BLaER1 (cell line): ENCODE data around the gene GRPEL1.
"Not testable (repeated sequence)": the region's sequence is repeated elsewhere in the genome, so short reads cannot be mapped to it uniquely, and the experiment has no call there.

Experiments used
- H3K27ac ChIP-seq: shearing (Covaris generic); formaldehyde crosslinking; 2 replicates; pipeline ENCODE4 v1.8.1; 2022
- H3K27me3 ChIP-seq: shearing (Covaris generic); formaldehyde crosslinking; 2 replicates; pipeline ENCODE4 v1.8.1; 2022
- H3K36me3 ChIP-seq: shearing (Covaris generic); formaldehyde crosslinking; 2 replicates; pipeline ENCODE4 v1.8.1; 2022
- H3K4me1 ChIP-seq: shearing (Covaris generic); formaldehyde crosslinking; 2 replicates; pipeline ENCODE4 v1.8.1; 2022
- H3K4me2 ChIP-seq: shearing (Covaris generic); formaldehyde crosslinking; 2 replicates; pipeline ENCODE4 v1.8.1; 2022
- H3K4me3 ChIP-seq: shearing (Covaris generic); formaldehyde crosslinking; 2 replicates; pipeline ENCODE4 v1.8.1; 2022
- H3K9ac ChIP-seq: shearing (Covaris generic); formaldehyde crosslinking; 2 replicates; pipeline ENCODE4 v1.8.1; 2022
- H3K9me3 ChIP-seq: shearing (Covaris generic); formaldehyde crosslinking; 2 replicates; pipeline ENCODE4 v1.8.1; 2022
- H4K20me1 ChIP-seq: shearing (Covaris generic); formaldehyde crosslinking; 2 replicates; pipeline ENCODE4 v1.8.1; 2022
- Cebpa-rat ChIP-seq: shearing (Covaris generic); IDR thresholded peaks from 2 replicates; pipeline ENCODE4 v1.8.1; 2022

Gene GRPEL1

DNA sequence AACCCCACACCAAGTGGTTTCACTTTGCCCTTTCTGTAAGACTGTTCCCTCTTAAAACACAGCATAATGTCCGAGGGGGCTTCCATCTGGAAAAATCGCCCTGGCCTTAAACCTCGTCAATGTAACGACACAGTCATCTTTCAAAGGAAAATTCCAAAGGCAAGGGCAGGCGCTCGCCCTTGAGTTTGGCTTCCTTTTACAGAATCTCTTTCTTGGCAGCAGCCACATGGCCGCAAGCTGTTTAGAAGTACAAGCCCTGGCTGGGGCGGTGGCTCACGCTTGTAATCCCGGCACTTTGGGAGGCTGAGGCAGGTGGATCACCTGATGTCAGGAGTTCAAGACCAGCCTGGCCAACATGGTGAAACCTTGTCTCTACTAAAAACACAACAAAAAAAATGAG is 27.1 kb upstream of the GRPEL1 start:
- H3K4me1 ChIP-seq: no peaks in the 10 kb centered on the region
- no peaks in the 10 kb centered on the region for H3K27me3 ChIP-seq
- no peak overlapping the region for H3K27ac ChIP-seq
- H3K36me3 ChIP-seq: no peaks in the 10 kb centered on the region
- no peaks in the 10 kb centered on the region for H4K20me1 ChIP-seq
- no peak overlapping the region for H3K4me2 ChIP-seq
- H3K9ac ChIP-seq: no peak overlapping the region
- no peak overlapping the region for H3K4me3 ChIP-seq
- H3K9me3 ChIP-seq: no peaks in the 10 kb centered on the region
- TF ChIP-seq Cebpa-rat: no peak

GRCh38 chr4:7092026-7092425 is 24.2 kb upstream of the GRPEL1 start:
- H3K4me1 ChIP-seq: no peaks in the 10 kb centered on the region
- H3K27me3 ChIP-seq: no peaks in the 10 kb centered on the region
- no peak for TF ChIP-seq Cebpa-rat
- H3K9me3 ChIP-seq: peaks cover 9% of the 10 kb centered on the region
- H3K27ac ChIP-seq: no peak overlapping the region
- no peak overlapping the region for H3K4me2 ChIP-seq
- no peaks in the 10 kb centered on the region for H3K36me3 ChIP-seq
- no peak overlapping the region for H3K9ac ChIP-seq
- H4K20me1 ChIP-seq: no peaks in the 10 kb centered on the region
- no peak overlapping the region for H3K4me3 ChIP-seq

DNA sequence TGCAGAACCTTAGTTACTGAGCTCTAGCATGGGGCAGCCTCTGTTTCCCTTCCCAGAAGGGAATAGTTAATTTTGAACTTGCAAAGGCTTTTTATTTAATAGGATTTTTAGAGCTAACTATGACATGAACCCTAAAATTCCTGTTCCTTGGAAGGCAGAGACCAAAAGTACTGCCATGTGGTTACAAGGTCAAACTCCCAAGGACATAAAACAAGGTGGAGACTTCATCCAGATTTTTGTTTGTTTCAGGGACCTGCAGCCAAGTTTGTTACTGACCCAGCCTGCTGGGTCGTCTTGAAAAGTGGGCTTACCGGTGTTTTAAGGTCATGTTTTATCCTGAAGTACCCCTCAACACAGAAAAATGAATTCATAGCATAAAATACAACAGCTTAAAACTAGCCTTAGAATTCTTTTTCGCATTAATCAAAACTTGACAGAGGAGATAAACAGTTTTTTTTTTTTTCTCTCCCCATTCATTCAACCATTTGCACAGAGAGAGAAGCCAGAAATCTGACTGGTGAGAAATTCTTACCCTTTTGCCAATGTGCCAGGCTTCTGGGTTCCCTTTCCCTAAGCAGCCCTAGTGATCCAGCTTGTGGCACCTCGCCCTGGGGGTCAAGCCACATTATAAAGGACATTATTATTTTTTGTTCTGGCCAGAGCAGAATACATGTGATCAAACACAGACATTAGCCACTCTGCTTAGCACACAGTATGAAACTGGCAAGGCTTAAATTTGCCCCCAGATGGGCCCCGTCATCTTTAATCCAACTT is 21.5 kb upstream of the GRPEL1 start:
- no peak for TF ChIP-seq Cebpa-rat
- Histone ChIP-seq H4K20me1 (no peaks in the 10 kb centered on the region), H3K4me2 (no peak overlapping the region), H3K36me3 (no peaks in the 10 kb centered on the region), H3K4me3 (no peak overlapping the region), H3K27me3 (no peaks in the 10 kb centered on the region), H3K4me1 (no peaks in the 10 kb centered on the region), H3K27ac (no peak overlapping the region), H3K9ac (no peak overlapping the region), H3K9me3 (peaks cover 20% of the 10 kb centered on the region)

DNA sequence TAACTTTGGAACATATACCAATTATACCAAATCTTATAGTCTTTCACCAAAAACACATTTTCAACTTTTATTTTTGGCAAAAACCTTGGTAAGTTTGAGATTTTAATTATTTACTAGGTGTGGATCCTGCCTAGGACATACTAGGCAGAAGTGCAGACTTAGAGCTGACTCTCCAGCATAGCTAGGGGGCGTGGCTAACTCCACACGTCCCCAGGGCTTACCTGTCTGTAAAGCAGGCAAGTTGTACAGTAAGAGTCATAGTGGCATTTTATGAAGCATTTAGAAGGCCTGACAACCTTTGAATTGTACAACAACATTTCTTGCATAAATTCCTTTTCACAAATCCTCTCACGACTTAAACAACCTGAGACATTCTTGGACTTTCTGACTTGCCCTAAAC is 19.2 kb upstream of the GRPEL1 start:
- Histone ChIP-seq H3K27me3 (no peaks in the 10 kb centered on the region), H3K4me2 (no peak overlapping the region), H3K36me3 (no peaks in the 10 kb centered on the region), H3K9ac (no peak overlapping the region), H3K4me3 (no peak overlapping the region), H4K20me1 (no peaks in the 10 kb centered on the region), H3K4me1 (no peaks in the 10 kb centered on the region), H3K27ac (no peak overlapping the region), H3K9me3 (peaks cover 20% of the 10 kb centered on the region)
- TF ChIP-seq Cebpa-rat: no peak

DNA sequence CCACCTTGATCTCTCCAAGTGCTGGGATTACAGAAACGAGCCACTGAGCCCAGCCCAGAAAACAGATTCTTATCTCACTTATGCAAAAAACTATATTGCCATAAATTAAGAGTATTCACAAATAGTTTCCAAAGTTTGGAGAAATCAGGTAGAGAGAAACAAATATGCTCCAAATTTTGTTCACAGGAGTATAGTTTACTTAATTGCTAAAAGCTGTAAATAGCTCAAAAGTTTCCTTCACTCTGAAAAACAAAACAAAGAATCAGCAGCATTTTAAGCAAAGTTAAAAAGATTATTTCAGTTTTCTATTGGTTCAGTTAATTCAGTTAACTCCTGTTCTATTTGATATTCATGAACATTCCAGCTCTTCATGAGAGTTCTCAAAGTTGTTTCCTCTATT is 18.5 kb upstream of the GRPEL1 start:
- H3K9me3 ChIP-seq: peaks cover 20% of the 10 kb centered on the region
- H3K9ac ChIP-seq: no peak overlapping the region
- no peaks in the 10 kb centered on the region for H3K4me1 ChIP-seq
- no peak overlapping the region for H3K27ac ChIP-seq
- H3K4me3 ChIP-seq: no peak overlapping the region
- H3K27me3 ChIP-seq: no peaks in the 10 kb centered on the region
- no peak overlapping the region for H3K4me2 ChIP-seq
- H4K20me1 ChIP-seq: no peaks in the 10 kb centered on the region
- H3K36me3 ChIP-seq: no peaks in the 10 kb centered on the region
- TF ChIP-seq Cebpa-rat: no peak

- not testable (repeated sequence) for H4K20me1 ChIP-seq, H3K9ac ChIP-seq, H3K27me3 ChIP-seq, H3K4me2 ChIP-seq, H3K27ac ChIP-seq, H3K4me1 ChIP-seq, H3K36me3 ChIP-seq, H3K4me3 ChIP-seq
- H3K9me3 ChIP-seq: peaks cover 37% of the 10 kb centered on the region
Observed at GRCh38 chr4:7084564-7084961, 16.7 kb upstream of the GRPEL1 start.

DNA sequence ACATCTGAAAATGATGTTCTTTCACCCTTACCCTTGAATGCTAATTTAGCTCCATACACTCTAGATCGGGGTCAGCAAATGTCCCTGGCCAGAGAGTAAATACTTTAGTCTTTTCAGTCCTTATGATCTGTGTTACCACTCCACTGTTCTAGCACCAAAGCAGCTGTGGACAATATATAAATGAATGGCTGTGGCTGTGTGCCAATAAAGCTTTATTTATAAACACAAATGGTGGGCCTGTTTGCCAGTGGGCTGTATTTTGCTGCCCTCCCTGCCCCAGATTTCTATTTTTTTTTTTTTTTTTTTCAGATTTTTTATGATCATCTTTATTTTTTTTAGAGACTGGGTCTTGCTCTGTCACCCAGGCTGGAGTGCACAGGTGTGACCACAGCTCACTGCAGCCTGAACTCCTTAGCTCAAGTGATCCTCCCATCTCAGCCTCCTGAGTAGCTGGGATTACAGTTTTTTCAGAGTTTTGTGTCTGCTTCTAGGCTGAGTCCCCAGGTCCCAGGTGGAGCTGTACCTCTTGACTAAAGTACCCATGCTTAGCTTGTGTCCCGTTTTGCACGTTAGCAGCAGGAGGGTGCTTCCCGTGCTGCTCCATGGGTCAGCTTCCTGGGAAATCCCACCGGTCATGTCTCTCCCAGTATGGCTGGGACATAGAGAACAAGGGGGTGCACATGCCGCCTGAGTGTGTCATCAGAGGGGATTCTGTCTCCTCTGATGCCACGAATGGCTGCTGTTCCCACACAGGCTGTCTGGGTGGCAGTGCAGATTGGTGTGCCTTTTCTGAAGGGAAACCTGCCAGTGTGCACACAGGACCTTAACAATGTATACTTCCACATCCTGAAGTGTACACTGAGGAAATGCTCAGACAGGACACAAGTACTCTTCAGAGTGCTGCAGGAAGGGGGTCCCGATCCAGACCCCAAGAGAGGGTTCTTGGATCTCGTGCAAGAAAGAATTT is 16.0 kb upstream of the GRPEL1 start:
- H3K4me1 ChIP-seq: no peaks in the 10 kb centered on the region
- no peak overlapping the region for H3K9ac ChIP-seq
- no peaks in the 10 kb centered on the region for H3K27me3 ChIP-seq
- H3K9me3 ChIP-seq: peaks cover 38% of the 10 kb centered on the region
- H3K36me3 ChIP-seq: no peaks in the 10 kb centered on the region
- no peaks in the 10 kb centered on the region for H4K20me1 ChIP-seq
- TF ChIP-seq Cebpa-rat: no peak
- no peak overlapping the region for H3K27ac ChIP-seq
- no peak overlapping the region for H3K4me3 ChIP-seq
- H3K4me2 ChIP-seq: no peak overlapping the region

DNA sequence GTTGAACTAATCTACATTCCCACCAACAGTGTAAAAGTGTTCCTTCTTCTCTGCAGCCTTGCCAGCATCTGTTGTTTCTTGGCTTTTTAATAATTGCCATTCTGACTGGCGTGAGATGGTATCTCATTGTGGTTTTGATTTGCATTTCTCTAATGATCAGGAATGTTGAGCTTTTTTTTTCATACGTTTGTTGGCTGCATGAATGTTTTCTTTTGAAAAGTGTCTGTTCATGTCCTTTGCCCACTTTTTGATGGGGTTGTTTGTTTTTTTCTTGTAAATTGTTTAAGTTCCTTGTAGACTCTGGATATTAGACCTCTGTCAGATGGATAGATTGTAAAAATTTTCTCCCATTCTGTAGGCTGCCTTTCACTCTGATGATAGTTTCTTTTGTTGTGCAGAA is 12.0 kb upstream of the GRPEL1 start:
- peaks cover 18% of the 10 kb centered on the region for H3K9me3 ChIP-seq

GRCh38 chr4:7079483-7079882 is 11.6 kb upstream of the GRPEL1 start:
- H3K4me3 ChIP-seq, H3K36me3 ChIP-seq, H3K9ac ChIP-seq, H3K4me1 ChIP-seq, H3K4me2 ChIP-seq, H4K20me1 ChIP-seq, H3K27ac ChIP-seq, H3K27me3 ChIP-seq: not testable (repeated sequence)
- H3K9me3 ChIP-seq: peaks cover 18% of the 10 kb centered on the region

More for the DNA sequence above, 12.0 kb upstream of the GRPEL1 start:
- H3K36me3 ChIP-seq, H3K27me3 ChIP-seq, H4K20me1 ChIP-seq, H3K4me1 ChIP-seq, H3K4me2 ChIP-seq, H3K27ac ChIP-seq, H3K4me3 ChIP-seq, H3K9ac ChIP-seq: not testable (repeated sequence)

GRCh38 chr4:7078025-7078424 is 10.2 kb upstream of the GRPEL1 start:
- no peaks in the 10 kb centered on the region for H3K4me1 ChIP-seq
- no peak overlapping the region for H3K27ac ChIP-seq
- H3K4me2 ChIP-seq: no peak overlapping the region
- H3K9me3 ChIP-seq: peaks cover 18% of the 10 kb centered on the region
- H3K9ac ChIP-seq: no peak overlapping the region
- no peaks in the 10 kb centered on the region for H3K27me3 ChIP-seq
- no peaks in the 10 kb centered on the region for H3K36me3 ChIP-seq
- no peak overlapping the region for H3K4me3 ChIP-seq
- no peaks in the 10 kb centered on the region for H4K20me1 ChIP-seq
- no peak for TF ChIP-seq Cebpa-rat
